SK-N-SH (cell line): ENCODE data around the gene SNX20.

ENCODE experiments used
- EP300 ChIP-seq, 2 experiments: IDR thresholded peaks; 2 replicates each; pipeline versions ENCODE4 v1.4.0 to v1.6.1; 2012; ENCODE audit warnings: borderline replicate concordance in 1 of 2, low read depth in 1 of 2, low read length in 1 of 2
- FOXM1 ChIP-seq: IDR thresholded peaks from 2 replicates; pipeline ENCODE4 v1.4.0; 2012; ENCODE audit warnings: low read depth, mild to moderate bottlenecking
- GABPA ChIP-seq: IDR thresholded peaks from 2 replicates; pipeline ENCODE4 v1.4.0; 2012; ENCODE audit warnings: low read depth, mild to moderate bottlenecking
- JUND ChIP-seq: IDR thresholded peaks from 2 replicates; pipeline ENCODE4 v1.4.0; 2012
- MAX ChIP-seq: IDR thresholded peaks from 2 replicates; pipeline ENCODE4 v1.4.0; 2012; ENCODE audit warnings: low read depth
- MEF2A ChIP-seq: IDR thresholded peaks from 2 replicates; pipeline ENCODE4 v1.4.0; 2012; ENCODE audit warnings: low read depth, borderline replicate concordance
- MXI1 ChIP-seq: IDR thresholded peaks from 2 replicates; pipeline ENCODE4 v1.6.1; 2012; ENCODE audit warnings: mild to moderate bottlenecking, low read depth, low read length, improper control_type of control experiment
- POLR2AphosphoS5 ChIP-seq: IDR thresholded peaks from 2 replicates; pipeline ENCODE4 v1.6.1; 2012; ENCODE audit warnings: low read depth, low read length
- RAD21 ChIP-seq: IDR thresholded peaks from 2 replicates; pipeline ENCODE4 v1.6.1; 2012; ENCODE audit warnings: mild to moderate bottlenecking, low read length
- RFX5 ChIP-seq: IDR thresholded peaks from 2 replicates; pipeline ENCODE4 v1.6.1; 2012; ENCODE audit warnings: mild to moderate bottlenecking, improper control_type of control experiment, low read length
- TAF1 ChIP-seq: IDR thresholded peaks from 2 replicates; pipeline ENCODE4 v1.6.1; 2012; ENCODE audit warnings: low read depth, mild to moderate bottlenecking, low read length, moderate library complexity, borderline replicate concordance
- TF ChIP-seq, protein P1 (sequence below): fragments of 200-600 bp; sonication (generic); IDR thresholded peaks from 2 replicates; pipeline ENCODE4 v1.6.1; 2017; ENCODE audit warnings: antibody characterized with exemption, mild to moderate bottlenecking, moderate library complexity

DNA sequence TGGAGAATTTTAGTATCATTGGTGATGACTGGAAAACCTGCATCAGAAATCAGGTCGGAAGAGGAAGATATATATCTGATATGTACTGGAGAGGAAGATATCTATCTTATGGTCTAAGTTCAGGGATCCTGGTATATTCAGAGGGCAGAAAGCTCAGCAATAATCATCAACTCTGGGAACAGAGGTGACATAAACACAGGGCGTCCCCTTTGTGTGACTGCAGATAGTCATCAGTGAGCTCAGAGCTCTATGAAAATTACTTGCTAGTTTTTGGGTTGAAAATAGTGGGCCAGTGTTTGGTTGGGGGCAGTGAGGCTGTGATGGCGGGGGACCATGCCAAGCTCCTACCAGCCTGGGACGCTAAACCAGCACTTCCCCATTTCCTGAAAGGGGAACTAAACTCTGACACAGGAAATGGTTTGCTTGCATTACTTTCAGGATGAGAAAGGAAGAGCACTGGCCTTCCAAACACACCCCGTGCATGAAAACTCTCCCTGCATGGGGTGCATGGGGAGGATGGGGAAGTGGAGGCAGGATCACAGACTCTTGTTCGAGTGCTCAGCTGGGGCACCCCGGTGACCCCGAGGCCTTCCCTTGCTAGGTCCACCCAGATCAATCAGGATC lies 28.1 kb upstream of the SNX20 start:
- TF ChIP-seq MAX, result no peak
- TF ChIP-seq RAD21, result no peak
- no peak for TF ChIP-seq POLR2AphosphoS5
- TF ChIP-seq, protein P1, sequence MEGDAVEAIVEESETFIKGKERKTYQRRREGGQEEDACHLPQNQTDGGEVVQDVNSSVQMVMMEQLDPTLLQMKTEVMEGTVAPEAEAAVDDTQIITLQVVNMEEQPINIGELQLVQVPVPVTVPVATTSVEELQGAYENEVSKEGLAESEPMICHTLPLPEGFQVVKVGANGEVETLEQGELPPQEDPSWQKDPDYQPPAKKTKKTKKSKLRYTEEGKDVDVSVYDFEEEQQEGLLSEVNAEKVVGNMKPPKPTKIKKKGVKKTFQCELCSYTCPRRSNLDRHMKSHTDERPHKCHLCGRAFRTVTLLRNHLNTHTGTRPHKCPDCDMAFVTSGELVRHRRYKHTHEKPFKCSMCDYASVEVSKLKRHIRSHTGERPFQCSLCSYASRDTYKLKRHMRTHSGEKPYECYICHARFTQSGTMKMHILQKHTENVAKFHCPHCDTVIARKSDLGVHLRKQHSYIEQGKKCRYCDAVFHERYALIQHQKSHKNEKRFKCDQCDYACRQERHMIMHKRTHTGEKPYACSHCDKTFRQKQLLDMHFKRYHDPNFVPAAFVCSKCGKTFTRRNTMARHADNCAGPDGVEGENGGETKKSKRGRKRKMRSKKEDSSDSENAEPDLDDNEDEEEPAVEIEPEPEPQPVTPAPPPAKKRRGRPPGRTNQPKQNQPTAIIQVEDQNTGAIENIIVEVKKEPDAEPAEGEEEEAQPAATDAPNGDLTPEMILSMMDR, result no peak
- no peak for TF ChIP-seq EP300 (IDR thresholded peaks at IDR 0.05; ENCODE audit: borderline replicate concordance in 1 of 2, low read depth in 1 of 2, low read length in 1 of 2)
- TF ChIP-seq JUND, result no peak
- no peak for TF ChIP-seq FOXM1
- no peak for TF ChIP-seq RFX5
- no peak for TF ChIP-seq TAF1
- no peak for TF ChIP-seq MEF2A
- TF ChIP-seq MXI1, result no peak
- no peak for TF ChIP-seq GABPA
